KMS-11 (cell line): ENCODE results near the gene FBXL7.

Source experiments
- H2AFZ ChIP-seq: fragments of 200-600 bp; sonication (generic); 2 replicates; pipeline ENCODE4 v1.6.1; 2016; ENCODE audit warnings: antibody characterized with exemption, mixed run types, low read depth
- H3K27ac ChIP-seq: fragments of 200-600 bp; sonication (generic); 2 replicates; pipeline ENCODE4 v1.6.1; 2016; ENCODE audit warnings: mild to moderate bottlenecking, mixed run types
- H3K27me3 ChIP-seq: fragments of 200-600 bp; sonication (generic); 2 replicates; pipeline ENCODE4 v1.6.1; 2017; ENCODE audit warnings: mild to moderate bottlenecking, low read depth, mixed run types, moderate library complexity; ENCODE audit not compliant: insufficient read depth
- H3K36me3 ChIP-seq: fragments of 200-600 bp; sonication (generic); 2 replicates; pipeline ENCODE4 v1.6.1; 2017; ENCODE audit warnings: mild to moderate bottlenecking, mixed run types; ENCODE audit not compliant: insufficient read depth
- H3K4me1 ChIP-seq: fragments of 200-600 bp; sonication (generic); 2 replicates; pipeline ENCODE4 v1.6.1; 2016; ENCODE audit warnings: mild to moderate bottlenecking, low read depth, mixed run types; ENCODE audit not compliant: poor library complexity, severe bottlenecking
- H3K4me2 ChIP-seq: fragments of 200-600 bp; sonication (generic); 2 replicates; pipeline ENCODE4 v1.7.0; 2016; ENCODE audit warnings: mild to moderate bottlenecking, mixed run types
- H3K4me3 ChIP-seq: fragments of 200-600 bp; sonication (generic); IDR thresholded peaks from 2 replicates; pipeline ENCODE4 v1.6.1; 2017; ENCODE audit warnings: low read depth, low read length, mixed read lengths; ENCODE audit not compliant: insufficient read depth
- H3K79me2 ChIP-seq: fragments of 200-600 bp; sonication (generic); 2 replicates; pipeline ENCODE4 v1.6.1; 2016; ENCODE audit warnings: low read depth, mixed run types; ENCODE audit not compliant: insufficient read depth
- H3K9ac ChIP-seq: fragments of 200-600 bp; sonication (generic); 2 replicates; pipeline ENCODE4 v1.6.1; 2016; ENCODE audit warnings: mild to moderate bottlenecking, mixed run types
- H4K20me1 ChIP-seq: fragments of 200-600 bp; sonication (generic); 2 replicates; pipeline ENCODE4 v1.6.1; 2016; ENCODE audit warnings: mild to moderate bottlenecking, mixed run types; ENCODE audit not compliant: insufficient read depth
- CTCF ChIP-seq: fragments of 200-600 bp; sonication (generic); conservative IDR thresholded peaks from 2 replicates; pipeline ENCODE4 v1.6.1; 2017; ENCODE audit warnings: low read depth, mild to moderate bottlenecking, antibody characterized with exemption, low read length, moderate library complexity, mixed read lengths

Gene FBXL7

GRCh38 chr5:15566789-15567188 lies 66.8 kb downstream of the FBXL7 start:
- no peak for TF ChIP-seq CTCF
- no peak overlapping the region for H3K4me2 ChIP-seq
- no peaks in the 10 kb centered on the region for H3K36me3 ChIP-seq
- H3K4me1 ChIP-seq = peaks cover 3% of the 10 kb centered on the region
- no peaks in the 10 kb centered on the region for H3K79me2 ChIP-seq
- H2AFZ ChIP-seq = no peak overlapping the region
- H3K4me3 ChIP-seq = no peak overlapping the region
- no peaks in the 10 kb centered on the region for H4K20me1 ChIP-seq
- no peak overlapping the region for H3K27ac ChIP-seq
- no peaks in the 10 kb centered on the region for H3K27me3 ChIP-seq
- no peak overlapping the region for H3K9ac ChIP-seq

GRCh38 chr5:15570491-15570890 lies 70.5 kb downstream of the FBXL7 start:
- Histone ChIP-seq H3K36me3 (no peaks in the 10 kb centered on the region; the same call in 1 of the 2 replicates), H3K79me2 (peaks cover 10% of the 10 kb centered on the region; the same call in 1 of the 2 replicates), H3K27ac (no peak overlapping the region), H3K4me1 (no peaks in the 10 kb centered on the region), H3K27me3 (no peaks in the 10 kb centered on the region), H2AFZ (no peak overlapping the region), H4K20me1 (no peaks in the 10 kb centered on the region), H3K4me3 (no peak overlapping the region), H3K9ac (no peak overlapping the region), H3K4me2 (no peak overlapping the region)
- TF ChIP-seq CTCF = no peak

GRCh38 chr5:15571081-15571480 lies 71.1 kb downstream of the FBXL7 start:
- Histone ChIP-seq H3K4me2 (no peak overlapping the region), H3K27ac (no peak overlapping the region), H3K4me3 (no peak overlapping the region), H4K20me1 (no peaks in the 10 kb centered on the region), H3K9ac (no peak overlapping the region), H3K4me1 (no peaks in the 10 kb centered on the region), H3K36me3 (no peaks in the 10 kb centered on the region; the same call in 1 of the 2 replicates), H3K79me2 (peaks cover 10% of the 10 kb centered on the region; the same call in 1 of the 2 replicates), H3K27me3 (no peaks in the 10 kb centered on the region), H2AFZ (no peak overlapping the region)
- TF ChIP-seq CTCF = no peak

GRCh38 chr5:15571618-15572017 lies 71.6 kb downstream of the FBXL7 start:
- Histone ChIP-seq H3K9ac (no peak overlapping the region), H3K36me3 (no peaks in the 10 kb centered on the region; the same call in 1 of the 2 replicates), H2AFZ (no peak overlapping the region), H3K4me3 (no peak overlapping the region), H3K79me2 (peaks cover 10% of the 10 kb centered on the region; the same call in 1 of the 2 replicates), H3K27ac (no peak overlapping the region), H3K27me3 (no peaks in the 10 kb centered on the region), H3K4me1 (no peaks in the 10 kb centered on the region), H4K20me1 (no peaks in the 10 kb centered on the region), H3K4me2 (no peak overlapping the region)
- no peak for TF ChIP-seq CTCF
